Body of pancreas (tissue), 4 donors: ENCODE results near the gene APRT.

ENCODE experiments used
- POLR2A ChIP-seq, 3 donors: fragments of 450-650 bp; IDR thresholded peaks; one replicate each; pipeline ENCODE4 v1.6.1; 2016; ENCODE audit warnings: antibody characterized with exemption in 3 of 3, mild to moderate bottlenecking in 2 of 3
- TF ChIP-seq, protein P1 (sequence below), 7 experiments: fragments of 450-650 bp in 4 of 7; fragments of 200-600 bp in 3 of 7; sonication (generic) in 3 of 7; IDR thresholded peaks; one replicate each; pipeline ENCODE4 v1.5.1; 2016 to 2019; ENCODE audit warnings: antibody characterized with exemption in 7 of 7

- TF ChIP-seq, protein P1, sequence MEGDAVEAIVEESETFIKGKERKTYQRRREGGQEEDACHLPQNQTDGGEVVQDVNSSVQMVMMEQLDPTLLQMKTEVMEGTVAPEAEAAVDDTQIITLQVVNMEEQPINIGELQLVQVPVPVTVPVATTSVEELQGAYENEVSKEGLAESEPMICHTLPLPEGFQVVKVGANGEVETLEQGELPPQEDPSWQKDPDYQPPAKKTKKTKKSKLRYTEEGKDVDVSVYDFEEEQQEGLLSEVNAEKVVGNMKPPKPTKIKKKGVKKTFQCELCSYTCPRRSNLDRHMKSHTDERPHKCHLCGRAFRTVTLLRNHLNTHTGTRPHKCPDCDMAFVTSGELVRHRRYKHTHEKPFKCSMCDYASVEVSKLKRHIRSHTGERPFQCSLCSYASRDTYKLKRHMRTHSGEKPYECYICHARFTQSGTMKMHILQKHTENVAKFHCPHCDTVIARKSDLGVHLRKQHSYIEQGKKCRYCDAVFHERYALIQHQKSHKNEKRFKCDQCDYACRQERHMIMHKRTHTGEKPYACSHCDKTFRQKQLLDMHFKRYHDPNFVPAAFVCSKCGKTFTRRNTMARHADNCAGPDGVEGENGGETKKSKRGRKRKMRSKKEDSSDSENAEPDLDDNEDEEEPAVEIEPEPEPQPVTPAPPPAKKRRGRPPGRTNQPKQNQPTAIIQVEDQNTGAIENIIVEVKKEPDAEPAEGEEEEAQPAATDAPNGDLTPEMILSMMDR (IDR thresholded peaks at IDR 0.05) = no peak
- no peak for TF ChIP-seq POLR2A (IDR thresholded peaks at IDR 0.05)
Measured at GRCh38 chr16:88777471-88778270, 34.1 kb downstream of the APRT start.
